ENCODE measurements around the gene SKIC8.

DNA sequence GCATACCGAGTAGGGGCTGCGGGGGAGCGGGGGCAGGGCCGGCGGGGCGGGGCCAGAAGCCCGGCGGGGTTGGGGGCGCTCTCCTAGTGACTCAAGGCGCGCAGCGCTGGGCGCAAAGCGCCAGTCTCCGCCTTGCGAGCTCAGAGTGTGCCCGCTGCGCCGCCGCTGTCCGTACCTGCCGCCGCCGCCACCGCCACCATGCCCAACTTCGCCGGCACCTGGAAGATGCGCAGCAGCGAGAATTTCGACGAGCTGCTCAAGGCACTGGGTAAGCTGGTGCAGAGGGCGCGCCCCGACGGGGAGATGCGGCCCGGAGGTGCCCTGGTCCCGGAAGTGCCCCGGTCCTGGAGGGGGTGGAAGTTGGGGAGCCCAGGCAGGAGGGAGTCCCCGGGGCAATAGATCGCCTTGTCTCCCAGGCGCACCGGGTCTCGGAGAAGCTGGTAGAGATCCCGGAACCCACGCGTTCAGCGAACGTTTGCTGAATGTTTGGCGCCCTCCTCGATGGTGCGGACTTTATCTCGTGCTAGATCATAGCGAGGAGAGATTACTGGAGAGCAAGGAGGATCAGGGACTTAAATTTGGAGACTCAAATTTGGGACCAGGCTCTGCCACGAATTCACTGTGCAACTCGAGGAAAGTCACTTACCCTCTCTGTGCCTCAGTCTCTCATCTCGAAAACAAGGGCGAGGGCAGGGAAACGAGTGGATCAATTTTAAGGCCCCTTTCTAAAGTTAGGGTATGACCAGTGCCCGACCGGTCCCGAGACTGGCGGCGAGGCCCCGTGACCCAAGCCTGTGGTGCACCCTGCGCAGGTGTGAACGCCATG lies 41.0 kb upstream of the SKIC8 start, which contains the start of gene CRABP1:
- TF ChIP-seq EZH2 (IDR thresholded peaks at IDR 0.05; ENCODE audit: insufficient read depth, poor library complexity, severe bottlenecking) (peak; percentile 20), EZH2phosphoT487 (IDR thresholded peaks at IDR 0.05; ENCODE audit: insufficient read depth, low read depth) (no peak)

Measured in GM23248 (cell line).